ENCODE data around the gene NID2.

Gene NID2

DNA sequence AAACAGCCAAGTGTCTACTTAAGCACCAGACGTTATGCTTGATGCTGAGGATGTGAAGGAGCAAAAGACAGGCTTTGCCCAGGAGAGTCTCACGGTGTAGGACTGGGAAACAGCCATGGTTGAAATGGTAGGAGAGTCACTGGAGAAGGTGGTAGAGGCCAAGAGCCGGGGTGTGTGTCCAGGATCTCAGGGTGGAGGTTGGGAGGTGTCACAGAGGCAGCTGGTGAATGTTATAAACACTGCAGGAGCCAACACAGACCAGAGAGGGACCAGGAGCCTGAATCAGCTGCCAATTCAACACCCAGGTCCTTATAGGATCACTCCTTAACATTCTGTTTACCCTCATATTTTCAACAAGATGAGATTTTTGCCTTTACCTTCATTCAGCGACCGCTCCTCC, 7.5 kb downstream of the NID2 start:
- H4K8ac ChIP-seq (ENCODE audit: low read depth, low read length) = no peak overlapping the region
- H2BK12ac ChIP-seq (ENCODE audit: low read length) = no peak overlapping the region
- H3K23ac ChIP-seq (ENCODE audit: low read depth, low read length, poor library complexity) = no peak overlapping the region
- H2AFZ ChIP-seq (ENCODE audit: low read length) = no peak overlapping the region
- H2AK5ac ChIP-seq (ENCODE audit: low read depth, low read length) = no peak overlapping the region
- no peak overlapping the region for H2BK5ac ChIP-seq (ENCODE audit: low read length)
- H3K27ac ChIP-seq (replicated peaks; ENCODE audit: low read length) = no peak overlapping the region
- no peak overlapping the region for H4K91ac ChIP-seq (ENCODE audit: low read depth, low read length, poor library complexity)
- no peak overlapping the region for H3K9ac ChIP-seq (ENCODE audit: low read depth, low read length, poor library complexity)
- H3K79me1 ChIP-seq (ENCODE audit: low read depth, low read length) = no peaks in the 10 kb centered on the region
- no peak overlapping the region for H3K18ac ChIP-seq (ENCODE audit: low read length)
- H3K36me3 ChIP-seq (replicated peaks in 1 of 2; ENCODE audit: control insufficient read depth in 2 of 2, insufficient read depth in 2 of 2, low read length in 2 of 2) = peaks cover 2 to 20% of the 10 kb centered on the region in 2 donors
- no peaks in the 10 kb centered on the region for H3K9me3 ChIP-seq (replicated peaks in 1 of 2; ENCODE audit: control insufficient read depth in 2 of 2, insufficient read depth in 1 of 2, low read depth in 1 of 2, low read length in 2 of 2)
- whole genome bisulfite sequencing, 2 donors (ENCODE audit: extremely low coverage in 2 of 2, insufficient read length in 2 of 2, insufficient replicate concordance in 1 of 2) = no CpG with 5 or more reads among the region's 5 CpGs
- H3K4me2 ChIP-seq (ENCODE audit: insufficient read depth, low read length, poor library complexity, severe bottlenecking) = no peak overlapping the region
- no peak for DNase-seq (ENCODE audit: low spot score)
- H2BK120ac ChIP-seq (ENCODE audit: low read depth, low read length) = no peak overlapping the region
- no peak overlapping the region for H3K14ac ChIP-seq (ENCODE audit: low read length)
- H3K4me1 ChIP-seq (ENCODE audit: control insufficient read depth in 2 of 2, insufficient read depth in 1 of 2, low read depth in 1 of 2, low read length in 2 of 2) = no peaks in the 10 kb centered on the region
- H3K4ac ChIP-seq (ENCODE audit: low read length) = no peak overlapping the region
- no peaks in the 10 kb centered on the region for H3K27me3 ChIP-seq (ENCODE audit: control insufficient read depth in 3 of 3, insufficient read depth in 3 of 3, low read depth in 1 of 3, low read length in 3 of 3)
- no peak overlapping the region for H3K4me3 ChIP-seq (ENCODE audit: low read length in 2 of 2)
- H2BK15ac ChIP-seq (ENCODE audit: low read length) = no peak overlapping the region

GRCh38 chr14:52060080-52060479, 8.8 kb downstream of the NID2 start:
- Histone ChIP-seq H3K23ac (ENCODE audit: low read depth, low read length, poor library complexity) (no peak overlapping the region), H3K27me3 (ENCODE audit: control insufficient read depth in 3 of 3, insufficient read depth in 3 of 3, low read depth in 1 of 3, low read length in 3 of 3) (no peaks in the 10 kb centered on the region), H2BK15ac (ENCODE audit: low read length) (no peak overlapping the region), H4K8ac (ENCODE audit: low read depth, low read length) (no peak overlapping the region), H3K27ac (replicated peaks; ENCODE audit: low read length) (no peak overlapping the region), H2BK120ac (ENCODE audit: low read depth, low read length) (no peak overlapping the region), H3K14ac (ENCODE audit: low read length) (no peak overlapping the region), H3K36me3 (replicated peaks in 1 of 2; ENCODE audit: control insufficient read depth in 2 of 2, insufficient read depth in 2 of 2, low read length in 2 of 2) (peaks cover 2 to 22% of the 10 kb centered on the region in 2 donors), H3K4me1 (ENCODE audit: control insufficient read depth in 2 of 2, insufficient read depth in 1 of 2, low read depth in 1 of 2, low read length in 2 of 2) (no peaks in the 10 kb centered on the region), H3K9me3 (replicated peaks in 1 of 2; ENCODE audit: control insufficient read depth in 2 of 2, insufficient read depth in 1 of 2, low read depth in 1 of 2, low read length in 2 of 2) (no peaks in the 10 kb centered on the region), H4K91ac (ENCODE audit: low read depth, low read length, poor library complexity) (no peak overlapping the region), H3K18ac (ENCODE audit: low read length) (no peak overlapping the region), H3K79me1 (ENCODE audit: low read depth, low read length) (no peaks in the 10 kb centered on the region), H3K4ac (ENCODE audit: low read length) (no peak overlapping the region), H2AK5ac (ENCODE audit: low read depth, low read length) (no peak overlapping the region), H2BK12ac (ENCODE audit: low read length) (no peak overlapping the region), H3K9ac (ENCODE audit: low read depth, low read length, poor library complexity) (no peak overlapping the region), H2AFZ (ENCODE audit: low read length) (no peak overlapping the region), H3K4me2 (ENCODE audit: insufficient read depth, low read length, poor library complexity, severe bottlenecking) (no peak overlapping the region), H2BK5ac (ENCODE audit: low read length) (no peak overlapping the region), H3K4me3 (ENCODE audit: low read length in 2 of 2) (no peak overlapping the region)
- no CpG with 5 or more reads among the region's 6 CpGs for WGBS, 2 donors (ENCODE audit: extremely low coverage in 2 of 2, insufficient read length in 2 of 2, insufficient replicate concordance in 1 of 2)
- DNase-seq (ENCODE audit: low spot score) = no peak

- Histone ChIP-seq H2BK5ac (ENCODE audit: low read length) (no peak overlapping the region), H2BK15ac (ENCODE audit: low read length) (no peak overlapping the region), H3K4me3 (ENCODE audit: low read length in 2 of 2) (no peak overlapping the region), H3K36me3 (replicated peaks in 1 of 2; ENCODE audit: control insufficient read depth in 2 of 2, insufficient read depth in 2 of 2, low read length in 2 of 2) (peaks cover 2 to 22% of the 10 kb centered on the region in 2 donors), H2BK12ac (ENCODE audit: low read length) (no peak overlapping the region), H3K14ac (ENCODE audit: low read length) (no peak overlapping the region), H3K9ac (ENCODE audit: low read depth, low read length, poor library complexity) (no peak overlapping the region), H3K9me3 (replicated peaks in 1 of 2; ENCODE audit: control insufficient read depth in 2 of 2, insufficient read depth in 1 of 2, low read depth in 1 of 2, low read length in 2 of 2) (no peaks in the 10 kb centered on the region), H3K18ac (ENCODE audit: low read length) (no peak overlapping the region), H2AFZ (ENCODE audit: low read length) (no peak overlapping the region), H4K91ac (ENCODE audit: low read depth, low read length, poor library complexity) (no peak overlapping the region), H3K4me1 (ENCODE audit: control insufficient read depth in 2 of 2, insufficient read depth in 1 of 2, low read depth in 1 of 2, low read length in 2 of 2) (no peaks in the 10 kb centered on the region), H3K27me3 (ENCODE audit: control insufficient read depth in 3 of 3, insufficient read depth in 3 of 3, low read depth in 1 of 3, low read length in 3 of 3) (no peaks in the 10 kb centered on the region), H2AK5ac (ENCODE audit: low read depth, low read length) (no peak overlapping the region), H3K23ac (ENCODE audit: low read depth, low read length, poor library complexity) (no peak overlapping the region), H4K8ac (ENCODE audit: low read depth, low read length) (no peak overlapping the region), H3K27ac (replicated peaks; ENCODE audit: low read length) (no peak overlapping the region), H2BK120ac (ENCODE audit: low read depth, low read length) (no peak overlapping the region), H3K4me2 (ENCODE audit: insufficient read depth, low read length, poor library complexity, severe bottlenecking) (no peak overlapping the region), H3K79me1 (ENCODE audit: low read depth, low read length) (no peaks in the 10 kb centered on the region), H3K4ac (ENCODE audit: low read length) (no peak overlapping the region)
- DNase-seq (ENCODE audit: low spot score) = no peak
These were observed 9.2 kb downstream of the NID2 start for GRCh38 chr14:52059649-52060048.

- Histone ChIP-seq H2BK12ac (ENCODE audit: low read length) (no peak overlapping the region), H3K9ac (ENCODE audit: low read depth, low read length, poor library complexity) (no peak overlapping the region), H2BK5ac (ENCODE audit: low read length) (no peak overlapping the region), H3K14ac (ENCODE audit: low read length) (no peak overlapping the region), H3K4me2 (ENCODE audit: insufficient read depth, low read length, poor library complexity, severe bottlenecking) (no peak overlapping the region), H3K36me3 (replicated peaks in 1 of 2; ENCODE audit: control insufficient read depth in 2 of 2, insufficient read depth in 2 of 2, low read length in 2 of 2) (peaks cover 2 to 30% of the 10 kb centered on the region in 2 donors), H3K4me1 (ENCODE audit: control insufficient read depth in 2 of 2, insufficient read depth in 1 of 2, low read depth in 1 of 2, low read length in 2 of 2) (peaks cover 0 to 2% of the 10 kb centered on the region in 2 donors), H4K8ac (ENCODE audit: low read depth, low read length) (no peak overlapping the region), H3K79me1 (ENCODE audit: low read depth, low read length) (no peaks in the 10 kb centered on the region), H3K18ac (ENCODE audit: low read length) (no peak overlapping the region), H3K27me3 (ENCODE audit: control insufficient read depth in 3 of 3, insufficient read depth in 3 of 3, low read depth in 1 of 3, low read length in 3 of 3) (no peaks in the 10 kb centered on the region), H3K23ac (ENCODE audit: low read depth, low read length, poor library complexity) (no peak overlapping the region), H2BK120ac (ENCODE audit: low read depth, low read length) (no peak overlapping the region), H2BK15ac (ENCODE audit: low read length) (no peak overlapping the region), H3K9me3 (replicated peaks in 1 of 2; ENCODE audit: control insufficient read depth in 2 of 2, insufficient read depth in 1 of 2, low read depth in 1 of 2, low read length in 2 of 2) (no peaks in the 10 kb centered on the region), H3K4ac (ENCODE audit: low read length) (no peak overlapping the region), H2AFZ (ENCODE audit: low read length) (no peak overlapping the region), H4K91ac (ENCODE audit: low read depth, low read length, poor library complexity) (no peak overlapping the region), H3K27ac (replicated peaks; ENCODE audit: low read length) (no peak overlapping the region), H3K4me3 (ENCODE audit: low read length in 2 of 2) (no peak overlapping the region), H2AK5ac (ENCODE audit: low read depth, low read length) (no peak overlapping the region)
- DNase-seq (ENCODE audit: low spot score) = no peak
- WGBS, 2 donors (ENCODE audit: extremely low coverage in 2 of 2, insufficient read length in 2 of 2, insufficient replicate concordance in 1 of 2) = no CpG with 5 or more reads among the region's 3 CpGs
These were observed 10.5 kb downstream of the NID2 start for GRCh38 chr14:52058341-52058740.

Measured in neuronal stem cell (in vitro differentiated cells).